ENCODE measurements around the gene ENTPD8.

GRCh38 chr9:137406085-137406760, 34.9 kb downstream of the ENTPD8 start:
- TF ChIP-seq CTCF (conservative IDR thresholded peaks at IDR 0.05) (no peak), EZH2 (IDR thresholded peaks at IDR 0.05; ENCODE audit: low read depth) (no peak)

Data from PC-9 (cell line).